NCI-H2081 treated with DMSO at 0.1 percent for 48 hours (cell line): Measurements from ENCODE around the gene RIN3.
"Not testable (repeated sequence)": the region's sequence is repeated elsewhere in the genome, so short reads cannot be mapped to it uniquely, and the experiment has no call there.

Experiments
- DNase-seq: peaks from one replicate; lab custom pipeline; 2025; lab: John Stamatoyannopoulos, UW

RIN3 gene

DNA sequence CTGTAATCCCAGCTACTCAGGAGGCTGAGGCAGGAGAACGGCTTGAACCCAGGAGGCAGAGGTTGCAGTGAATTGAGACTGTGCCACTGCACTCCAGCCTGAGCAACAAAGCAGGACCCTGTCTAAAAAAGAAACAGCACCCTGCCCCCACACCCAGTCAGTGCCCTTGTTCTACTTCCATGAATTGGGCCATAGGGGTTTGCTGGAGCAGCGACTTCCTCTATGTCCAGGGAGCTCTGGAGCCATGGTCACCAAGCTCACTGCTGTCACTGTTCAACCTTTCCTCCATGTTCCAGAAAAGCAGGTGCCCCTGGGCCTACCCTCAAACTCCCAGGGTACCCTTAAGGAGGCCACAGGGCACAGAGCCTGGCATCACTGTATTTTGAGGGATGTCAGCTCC, 116.8 kb downstream of the RIN3 start:
- no peak for DNase-seq

GRCh38 chr14:92631098-92631497, 117.5 kb downstream of the RIN3 start:
- no peak for DNase-seq

DNA sequence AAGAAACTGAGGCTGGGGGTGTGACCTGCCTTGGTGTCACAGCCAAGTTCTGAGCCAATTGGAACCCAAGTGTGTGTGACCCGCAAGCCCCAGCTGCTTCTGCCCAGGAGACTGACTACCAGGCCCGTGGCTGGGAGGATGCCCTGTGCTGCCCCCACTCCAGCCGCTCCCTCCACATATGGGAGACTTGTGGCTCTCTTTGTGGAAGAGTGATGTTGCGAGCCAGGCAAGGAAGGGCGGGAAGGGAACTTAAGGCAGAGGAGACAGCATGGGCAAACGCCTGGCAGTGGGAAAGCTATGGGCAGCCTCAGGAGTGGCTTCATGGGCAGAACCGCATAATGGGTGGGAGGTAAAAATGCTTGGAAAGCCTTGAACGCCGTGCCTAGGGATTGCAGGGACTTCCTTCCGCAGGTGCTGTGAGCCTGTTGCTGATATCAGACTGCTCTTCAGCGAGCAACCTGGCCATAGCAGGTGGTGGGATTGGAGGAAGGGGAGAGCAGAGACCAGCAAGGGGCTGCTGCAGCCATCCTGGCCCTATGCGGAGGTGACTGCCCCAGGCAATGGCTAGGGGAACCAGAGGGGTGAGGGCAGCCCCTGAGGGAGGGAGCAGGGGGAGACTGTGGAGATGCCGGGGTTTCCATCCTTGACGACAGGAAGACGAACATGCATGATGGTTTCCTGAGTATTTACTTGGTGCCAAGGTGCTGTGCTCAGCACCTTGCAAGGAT, 119.1 kb downstream of the RIN3 start:
- DNase-seq = no peak

- no peak for DNase-seq
These were observed 119.7 kb downstream of the RIN3 start for GRCh38 chr14:92633274-92633616.

DNA sequence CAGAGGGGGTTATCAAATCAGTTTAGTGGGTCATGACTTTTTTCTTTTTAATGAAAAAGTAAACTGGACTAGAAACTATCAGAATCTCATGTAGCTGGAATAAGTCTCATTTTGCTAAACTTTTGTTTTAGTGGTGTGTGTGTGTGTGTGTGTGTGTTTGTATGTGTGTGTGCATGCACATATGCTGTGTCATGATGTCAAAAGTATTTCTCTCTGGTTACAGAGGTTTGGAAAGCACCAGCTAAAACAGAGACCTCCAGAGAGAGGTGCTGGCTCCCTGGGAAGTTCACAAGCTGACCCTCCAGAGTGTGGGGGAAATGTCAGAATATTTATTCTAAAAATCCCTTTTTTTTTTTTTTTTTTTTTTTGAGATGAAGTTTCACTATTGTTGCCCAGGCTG, 120.1 kb downstream of the RIN3 start:
- no peak for DNase-seq

- no peak for DNase-seq
These were observed 121.5 kb downstream of the RIN3 start for GRCh38 chr14:92635031-92635430.

DNA sequence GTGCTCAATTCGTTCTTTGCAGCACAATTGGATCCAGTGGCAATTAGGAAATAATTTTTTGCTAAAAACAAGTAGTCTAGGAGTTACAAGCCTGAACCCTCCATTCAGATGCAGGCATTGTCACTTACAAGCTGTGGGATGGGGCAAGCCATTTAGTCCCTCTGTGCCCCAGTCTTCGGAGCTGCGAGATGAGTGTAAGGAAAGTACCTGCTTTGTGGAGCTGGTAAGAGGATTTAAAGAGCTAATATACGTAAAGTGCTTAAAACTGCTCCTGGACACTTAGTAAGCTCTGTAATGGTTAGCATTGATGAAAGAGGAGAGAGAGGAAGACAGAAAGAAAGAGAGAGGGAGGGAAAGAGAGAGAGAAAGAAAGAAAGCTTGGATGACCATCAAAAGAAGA, 122.3 kb downstream of the RIN3 start:
- DNase-seq = no peak

DNA sequence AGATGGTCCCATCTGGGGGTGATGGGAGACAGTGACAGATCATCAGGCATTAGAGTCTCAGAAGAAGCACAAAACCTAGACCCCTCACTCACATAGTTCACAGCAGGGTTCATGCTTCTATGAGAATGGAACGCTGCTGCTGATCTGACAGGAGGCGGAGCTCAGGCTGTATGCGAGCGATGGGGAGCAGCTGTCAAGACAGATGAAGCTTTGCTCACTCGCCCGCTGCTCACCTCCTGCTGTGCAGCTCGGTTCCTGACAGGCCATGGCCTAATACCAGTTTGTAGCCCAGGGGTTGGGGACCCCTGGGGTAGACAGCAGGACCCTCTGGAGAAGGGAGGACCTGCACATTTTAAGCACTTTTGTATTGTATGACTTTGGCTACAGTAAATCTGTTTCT, 123.6 kb downstream of the RIN3 start:
- DNase-seq = no peak

- no peak for DNase-seq
These were observed 124.3 kb downstream of the RIN3 start for GRCh38 chr14:92637864-92638263.

DNA sequence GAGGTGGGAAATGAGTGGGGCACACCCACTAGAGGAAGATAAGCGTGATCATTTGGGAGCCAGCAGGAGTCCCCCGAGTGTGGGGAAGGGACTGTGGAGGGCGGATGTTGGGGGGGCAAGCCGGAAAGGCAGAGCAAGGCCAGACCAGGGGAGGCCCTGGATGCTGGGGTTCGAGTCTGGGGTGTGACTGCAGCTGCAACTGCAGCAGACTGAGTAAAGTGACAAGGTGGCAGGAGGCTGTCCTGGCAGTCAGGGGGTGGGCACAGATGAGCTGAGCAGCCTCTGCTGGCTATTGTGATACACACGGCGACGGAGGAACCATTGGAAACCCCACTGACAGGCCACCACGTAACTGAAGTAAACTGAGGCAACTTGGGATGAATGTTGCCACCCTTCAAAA, 124.7 kb downstream of the RIN3 start:
- DNase-seq = no peak

DNA sequence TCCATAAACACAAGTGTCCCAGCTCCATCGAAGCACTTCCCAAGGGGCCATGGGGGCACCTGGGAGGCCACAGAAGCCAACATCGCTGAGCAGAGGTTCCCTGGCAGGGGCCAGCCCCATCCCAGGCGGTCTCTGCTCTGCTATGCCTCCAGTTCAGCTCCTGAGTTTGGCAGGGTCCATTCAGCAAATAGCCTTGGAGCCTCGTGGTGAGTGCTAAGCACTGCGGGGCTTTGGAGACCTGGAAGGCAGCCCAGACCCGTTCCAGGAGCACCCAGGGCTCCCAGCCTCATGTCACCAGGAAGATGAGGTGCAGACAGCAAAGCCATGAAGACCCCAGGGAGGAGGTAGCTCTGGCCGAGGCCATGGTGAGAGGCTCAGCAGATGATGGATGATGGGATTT, 125.3 kb downstream of the RIN3 start:
- no peak for DNase-seq

- not testable (repeated sequence) for DNase-seq
These were observed 126.0 kb downstream of the RIN3 start for GRCh38 chr14:92639472-92640117.

DNA sequence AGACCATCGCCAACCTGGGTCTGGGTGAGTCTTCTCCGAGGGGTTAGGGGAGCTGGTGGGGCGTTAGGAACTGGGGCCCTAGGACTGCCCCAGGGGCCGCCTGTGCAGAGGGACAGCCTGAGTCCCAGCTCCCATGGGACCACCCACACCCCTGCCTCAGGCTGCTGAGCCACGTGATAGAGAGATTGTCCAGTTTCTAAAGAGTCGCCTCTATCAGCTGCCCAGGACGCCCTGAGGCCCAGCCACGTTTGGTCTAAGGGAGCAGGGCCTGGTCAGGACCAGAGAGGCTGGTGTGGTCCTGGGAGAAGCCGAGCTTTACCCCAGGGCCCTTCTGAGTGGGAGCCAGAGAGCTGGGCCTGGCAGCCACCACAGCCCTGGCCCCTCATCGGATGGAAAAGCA, 127.7 kb downstream of the RIN3 start:
- DNase-seq = no peak

DNA sequence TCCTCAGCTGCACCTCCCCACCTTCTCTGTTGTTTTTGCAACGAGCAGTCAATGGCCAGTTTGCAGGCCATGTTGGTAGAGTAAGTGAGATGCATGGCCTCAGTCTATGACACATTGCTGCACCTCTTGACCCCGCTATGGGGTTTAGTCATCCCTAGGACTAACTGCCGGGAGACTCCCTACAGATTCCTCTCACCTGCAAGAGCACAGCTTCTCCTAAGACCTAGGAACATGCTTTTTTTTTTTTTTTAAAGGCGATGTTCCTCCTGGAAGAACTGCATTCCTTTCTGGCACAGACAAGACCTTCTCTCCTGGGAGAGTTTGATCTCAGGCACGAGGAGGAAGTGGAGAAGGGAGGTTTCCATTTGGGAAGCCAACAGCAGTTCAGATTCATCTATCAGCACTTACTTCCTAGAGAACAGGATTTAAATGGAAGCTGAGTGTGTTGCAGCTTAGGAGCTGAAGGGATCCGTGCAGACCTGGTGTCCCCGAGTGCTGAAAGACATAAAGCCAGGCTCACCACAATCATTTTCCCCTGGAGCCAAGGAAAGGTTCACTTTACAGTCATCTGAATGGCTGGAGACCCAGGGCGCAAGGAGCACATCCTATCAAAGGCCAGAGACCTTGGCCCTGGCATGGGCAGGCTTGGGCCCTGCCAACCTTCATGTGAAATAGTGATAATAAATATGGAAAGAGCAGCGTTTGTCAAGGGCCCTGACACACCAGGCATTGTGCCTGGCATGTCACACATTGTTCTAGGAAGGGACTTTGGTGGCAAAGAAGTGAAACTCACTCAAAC, 130.8 kb downstream of the RIN3 start:
- DNase-seq = no peak

DNA sequence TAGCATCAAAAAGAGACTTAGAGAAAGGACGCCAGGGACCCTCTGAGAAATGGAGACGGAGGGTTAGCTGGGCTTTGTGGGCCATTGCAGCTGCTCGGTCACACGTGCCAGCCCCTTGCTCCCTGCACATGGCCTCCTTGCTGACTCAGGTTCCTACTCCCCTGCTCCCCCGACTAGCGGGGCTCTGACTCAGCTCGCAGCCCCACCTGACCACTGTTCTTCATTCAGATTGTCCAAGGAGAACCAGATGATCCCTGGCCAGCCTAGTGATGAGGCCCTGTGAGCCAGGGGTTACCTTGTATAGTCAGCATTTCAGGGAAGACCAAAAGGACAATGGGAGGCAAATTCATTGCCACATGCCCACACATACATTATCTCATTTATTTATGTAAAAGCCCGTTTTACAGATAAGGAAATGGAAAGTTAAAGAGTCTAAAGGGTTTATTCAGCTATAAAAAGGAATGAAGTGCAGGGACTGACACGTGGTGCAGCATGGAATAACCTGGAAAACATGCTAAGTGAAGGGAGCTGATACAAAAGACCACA, 131.5 kb downstream of the RIN3 start:
- DNase-seq = no peak

DNA sequence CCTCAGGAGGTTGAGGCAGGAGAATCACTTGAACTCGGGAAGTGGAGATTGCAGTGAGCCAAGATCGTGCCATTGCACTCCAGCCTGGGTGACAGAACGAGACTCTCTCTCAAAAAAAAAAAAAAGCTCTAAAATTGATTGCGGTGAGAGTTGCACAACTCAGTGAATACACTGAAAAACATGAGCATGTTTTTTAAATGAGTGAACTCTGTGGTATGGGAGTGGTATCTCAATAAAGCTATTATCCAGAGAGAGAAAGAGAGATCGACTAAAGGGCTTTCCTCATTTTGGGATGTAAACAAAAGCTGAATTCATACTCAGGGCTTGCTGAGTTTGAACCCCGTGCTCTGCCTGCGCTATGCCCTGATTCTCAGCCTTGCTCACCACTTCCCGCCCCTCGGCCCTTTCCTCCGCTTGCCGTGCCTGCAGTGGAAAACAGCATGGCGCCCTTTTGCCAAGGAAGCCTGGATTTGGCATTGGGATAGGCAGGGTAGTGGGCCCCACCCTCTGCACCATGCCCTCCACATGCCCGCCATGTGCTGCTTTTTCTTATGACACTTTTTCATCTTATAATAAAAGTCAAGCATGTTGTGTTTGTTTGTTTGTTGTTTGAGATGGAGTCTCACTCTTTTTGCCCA, 132.4 kb downstream of the RIN3 start:
- no peak for DNase-seq

GRCh38 chr14:92646952-92647796, 133.6 kb downstream of the RIN3 start:
- DNase-seq = no peak

- no peak for DNase-seq
These were observed 134.3 kb downstream of the RIN3 start for GRCh38 chr14:92647797-92648279.

- no peak for DNase-seq
These were observed 135.5 kb downstream of the RIN3 start for GRCh38 chr14:92649066-92649465.

DNA sequence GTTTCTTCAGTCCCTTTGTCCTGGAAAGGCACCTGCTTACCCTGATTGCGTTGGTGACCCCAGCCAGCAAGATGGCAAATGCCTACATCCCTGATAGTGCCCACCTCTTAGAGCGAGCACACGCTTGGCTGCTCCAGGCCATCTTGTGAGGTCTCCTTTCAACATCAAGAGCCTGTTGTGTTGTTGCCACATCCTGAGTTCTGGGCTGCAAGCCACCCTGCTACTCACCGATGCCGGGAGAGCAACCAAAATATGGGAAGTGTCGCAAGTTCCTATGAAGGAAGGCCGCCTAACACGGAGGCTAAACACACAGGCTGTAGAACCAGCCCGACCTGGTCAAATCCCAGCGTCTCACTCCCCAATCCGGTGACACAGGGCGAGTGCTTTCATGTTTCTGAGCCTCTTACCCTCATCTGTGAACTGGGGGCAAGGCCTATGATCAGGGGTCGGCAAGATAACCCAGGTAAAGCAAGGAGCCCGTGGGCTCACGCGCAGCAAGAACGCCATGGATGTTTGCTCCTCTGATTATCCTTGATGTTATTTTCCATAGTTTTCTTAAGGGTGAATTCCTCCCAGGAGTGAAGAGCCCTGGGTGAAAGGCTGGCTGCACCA, 136.5 kb downstream of the RIN3 start:
- DNase-seq = no peak

GRCh38 chr14:92650581-92651105, 137.1 kb downstream of the RIN3 start:
- no peak for DNase-seq
